IPS-18c (cell line): ENCODE results near the gene CRACR2A.

Experiments
- H3K4me3 ChIP-seq: 2 replicates; pipeline ENCODE4 v1.7.0; 2013; ENCODE audit warnings: low read depth, mild to moderate bottlenecking, low read length, moderate library complexity; ENCODE audit not compliant: insufficient read depth
- H3K9me3 ChIP-seq: one replicate; pipeline ENCODE4 v1.6.1; 2013; ENCODE audit warnings: mild to moderate bottlenecking, low read length, moderate library complexity; ENCODE audit not compliant: control insufficient read depth, insufficient read depth

The CRACR2A gene

GRCh38 chr12:3601461-3602150 lies 151.3 kb downstream of the CRACR2A start:
- no peak overlapping the region for H3K4me3 ChIP-seq
- no peaks in the 10 kb centered on the region for H3K9me3 ChIP-seq

- Histone ChIP-seq H3K9me3 (no peaks in the 10 kb centered on the region), H3K4me3 (no peak overlapping the region)
Measured at GRCh38 chr12:3600951-3601350, 152.0 kb downstream of the CRACR2A start.

GRCh38 chr12:3600039-3600720 lies 152.7 kb downstream of the CRACR2A start:
- no peaks in the 10 kb centered on the region for H3K9me3 ChIP-seq
- H3K4me3 ChIP-seq: no peak overlapping the region

GRCh38 chr12:3598896-3599860 lies 153.7 kb downstream of the CRACR2A start:
- Histone ChIP-seq H3K9me3 (no peaks in the 10 kb centered on the region), H3K4me3 (no peak overlapping the region)

- no peaks in the 10 kb centered on the region for H3K9me3 ChIP-seq
- no peak overlapping the region for H3K4me3 ChIP-seq
Measured at GRCh38 chr12:3597526-3598210, 155.2 kb downstream of the CRACR2A start.

GRCh38 chr12:3596703-3597415 lies 156.1 kb downstream of the CRACR2A start:
- Histone ChIP-seq H3K4me3 (no peak overlapping the region), H3K9me3 (no peaks in the 10 kb centered on the region)

GRCh38 chr12:3595721-3596120 lies 157.2 kb downstream of the CRACR2A start:
- Histone ChIP-seq H3K9me3 (no peaks in the 10 kb centered on the region), H3K4me3 (no peak overlapping the region)

GRCh38 chr12:3594966-3595365 lies 157.9 kb downstream of the CRACR2A start:
- no peak overlapping the region for H3K4me3 ChIP-seq
- no peaks in the 10 kb centered on the region for H3K9me3 ChIP-seq

- Histone ChIP-seq H3K4me3 (no peak overlapping the region), H3K9me3 (no peaks in the 10 kb centered on the region)
Measured at GRCh38 chr12:3593906-3594483, 158.9 kb downstream of the CRACR2A start.

GRCh38 chr12:3592856-3593625 lies 159.9 kb downstream of the CRACR2A start:
- H3K4me3 ChIP-seq: no peak overlapping the region
- H3K9me3 ChIP-seq: no peaks in the 10 kb centered on the region

GRCh38 chr12:3589745-3590144 lies 163.2 kb downstream of the CRACR2A start:
- Histone ChIP-seq H3K4me3 (no peak overlapping the region), H3K9me3 (no peaks in the 10 kb centered on the region)

GRCh38 chr12:3587402-3588013 lies 165.4 kb downstream of the CRACR2A start:
- H3K4me3 ChIP-seq: no peak overlapping the region
- no peaks in the 10 kb centered on the region for H3K9me3 ChIP-seq

- Histone ChIP-seq H3K9me3 (no peaks in the 10 kb centered on the region), H3K4me3 (no peak overlapping the region)
Measured at GRCh38 chr12:3583656-3584334, 169.1 kb downstream of the CRACR2A start.

GRCh38 chr12:3580094-3580749 lies 172.7 kb downstream of the CRACR2A start:
- Histone ChIP-seq H3K9me3 (no peaks in the 10 kb centered on the region), H3K4me3 (no peak overlapping the region)
